ENCODE data around the gene PLET1. TPM values are rescaled to one million over a fixed set of nuclear protein-coding genes. Genes with fewer than 3 reads are reported as not detected.
A peak's percentile ranks its signal among the peaks of the same experiment; 100 is the strongest.

Gene PLET1
- total and polyA plus RNA-seq, 2 experiments from 2014 or later, result not detected

DNA sequence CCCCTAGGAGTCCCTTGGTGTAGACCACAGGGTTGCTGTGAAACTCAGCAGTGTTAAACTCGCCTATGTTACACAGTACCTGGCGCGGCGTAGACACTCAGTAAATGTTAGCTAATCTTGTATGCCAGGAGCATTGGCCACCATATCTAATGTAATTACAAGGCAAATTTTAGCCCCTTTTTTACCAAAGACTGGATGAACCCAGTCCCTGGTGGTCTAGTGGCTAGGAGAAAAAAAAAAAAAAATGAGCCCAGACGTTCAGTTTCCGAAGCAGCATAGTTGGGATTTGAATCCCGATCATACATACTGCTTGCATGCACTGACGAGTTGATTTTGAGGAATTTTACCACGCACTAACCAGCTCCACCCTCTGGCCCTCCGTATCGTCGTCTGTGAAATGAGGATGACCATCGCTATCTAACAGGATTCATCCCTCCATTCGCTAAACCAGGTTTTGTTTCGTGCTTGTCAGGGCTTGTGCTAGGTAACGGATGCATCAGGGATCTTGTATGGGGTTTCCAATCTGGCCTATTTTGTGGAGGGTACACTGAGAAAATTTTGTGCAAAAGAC lies 33.7 kb downstream of the PLET1 start:
- H3K79me2 ChIP-seq, result peaks cover 37% of the 10 kb centered on the region
- H3K4me1 ChIP-seq (ENCODE audit: insufficient read depth), result no peaks in the 10 kb centered on the region
- no peaks in the 10 kb centered on the region for H4K20me1 ChIP-seq (ENCODE audit: insufficient read depth, poor library complexity, severe bottlenecking)
- H3K4me3 ChIP-seq, result peak overlapping the region; percentile 63
- peak overlapping the region; percentile 75 for H2AFZ ChIP-seq
- no peaks in the 10 kb centered on the region for H3K9me2 ChIP-seq (replicated peaks; ENCODE audit: insufficient read depth)
- H3K4me2 ChIP-seq, result peak overlapping the region; percentile 78
- TF ChIP-seq EZH2phosphoT487 (IDR thresholded peaks at IDR 0.05; ENCODE audit: low read depth, severe bottlenecking, unreplicated experiment), result no peak
- TF ChIP-seq, protein P1, sequence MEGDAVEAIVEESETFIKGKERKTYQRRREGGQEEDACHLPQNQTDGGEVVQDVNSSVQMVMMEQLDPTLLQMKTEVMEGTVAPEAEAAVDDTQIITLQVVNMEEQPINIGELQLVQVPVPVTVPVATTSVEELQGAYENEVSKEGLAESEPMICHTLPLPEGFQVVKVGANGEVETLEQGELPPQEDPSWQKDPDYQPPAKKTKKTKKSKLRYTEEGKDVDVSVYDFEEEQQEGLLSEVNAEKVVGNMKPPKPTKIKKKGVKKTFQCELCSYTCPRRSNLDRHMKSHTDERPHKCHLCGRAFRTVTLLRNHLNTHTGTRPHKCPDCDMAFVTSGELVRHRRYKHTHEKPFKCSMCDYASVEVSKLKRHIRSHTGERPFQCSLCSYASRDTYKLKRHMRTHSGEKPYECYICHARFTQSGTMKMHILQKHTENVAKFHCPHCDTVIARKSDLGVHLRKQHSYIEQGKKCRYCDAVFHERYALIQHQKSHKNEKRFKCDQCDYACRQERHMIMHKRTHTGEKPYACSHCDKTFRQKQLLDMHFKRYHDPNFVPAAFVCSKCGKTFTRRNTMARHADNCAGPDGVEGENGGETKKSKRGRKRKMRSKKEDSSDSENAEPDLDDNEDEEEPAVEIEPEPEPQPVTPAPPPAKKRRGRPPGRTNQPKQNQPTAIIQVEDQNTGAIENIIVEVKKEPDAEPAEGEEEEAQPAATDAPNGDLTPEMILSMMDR (IDR thresholded peaks at IDR 0.05; ENCODE audit: poor library complexity), result no peak
- TF ChIP-seq EZH2 (IDR thresholded peaks at IDR 0.05; ENCODE audit: borderline replicate concordance), result no peak
- H3K27me3 ChIP-seq, result no peaks in the 10 kb centered on the region
- 5% methylated on average over 16 of the region's 16 CpGs for WGBS (ENCODE audit: low lambda C conversion rate, missing lambda C conversion rate)
- H3K9me3 ChIP-seq (ENCODE audit: low read depth), result no peaks in the 10 kb centered on the region
- DNase-seq (ENCODE audit: low spot score), result peak; percentile 28
- no peaks in the 10 kb centered on the region for H3K36me3 ChIP-seq (replicated peaks; ENCODE audit: insufficient read depth, low read depth)
- H3K27ac ChIP-seq, result peak overlapping the region; percentile 96

- Histone ChIP-seq H3K9me3 (ENCODE audit: low read depth) (no peaks in the 10 kb centered on the region), H3K27me3 (no peaks in the 10 kb centered on the region), H3K4me3 (peak within 1 kb of the TSS; percentile 63), H2AFZ (peak within 1 kb of the TSS; percentile 75), H3K9me2 (replicated peaks; ENCODE audit: insufficient read depth) (no peaks in the 10 kb centered on the region), H4K20me1 (ENCODE audit: insufficient read depth, poor library complexity, severe bottlenecking) (no peaks in the 10 kb centered on the region), H3K4me1 (ENCODE audit: insufficient read depth) (peaks cover 4% of the 10 kb centered on the region), H3K4me2 (peak within 1 kb of the TSS; percentile 78), H3K36me3 (replicated peaks; ENCODE audit: insufficient read depth, low read depth) (no peaks in the 10 kb centered on the region), H3K27ac (peak within 1 kb of the TSS; percentile 96), H3K79me2 (peaks cover 35% of the 10 kb centered on the region)
- WGBS (ENCODE audit: low lambda C conversion rate, missing lambda C conversion rate), result under 1% methylated on average over 37 of the region's 70 CpGs
- TF ChIP-seq EZH2phosphoT487 (IDR thresholded peaks at IDR 0.05; ENCODE audit: low read depth, severe bottlenecking, unreplicated experiment), result no peak
- TF ChIP-seq, protein P1 (IDR thresholded peaks at IDR 0.05; ENCODE audit: poor library complexity), result peak; percentile 5
- peak; percentile 96 for DNase-seq (ENCODE audit: low spot score)
Observed at GRCh38 chr11:112226062-112226830, 34.4 kb downstream of the PLET1 start, which contains the start of gene PTS. Gene PTS, plus strand, starts transcription at chr11:112226428. Its CDS starts 16 bp downstream, at chr11:112226444.

GRCh38 chr11:112225753-112226061 lies 35.0 kb downstream of the PLET1 start:
- Histone ChIP-seq H3K27me3 (no peaks in the 10 kb centered on the region), H3K9me3 (ENCODE audit: low read depth) (no peaks in the 10 kb centered on the region), H3K4me2 (peak overlapping the region; percentile 78), H3K79me2 (peaks cover 31% of the 10 kb centered on the region), H3K9me2 (replicated peaks; ENCODE audit: insufficient read depth) (no peaks in the 10 kb centered on the region), H2AFZ (peak overlapping the region; percentile 75), H3K27ac (peak overlapping the region; percentile 96), H3K36me3 (replicated peaks; ENCODE audit: insufficient read depth, low read depth) (no peaks in the 10 kb centered on the region), H4K20me1 (ENCODE audit: insufficient read depth, poor library complexity, severe bottlenecking) (no peaks in the 10 kb centered on the region), H3K4me1 (ENCODE audit: insufficient read depth) (peaks cover 6% of the 10 kb centered on the region), H3K4me3 (peak overlapping the region; percentile 63)
- TF ChIP-seq EZH2 (IDR thresholded peaks at IDR 0.05; ENCODE audit: borderline replicate concordance), result no peak
- DNase-seq (ENCODE audit: low spot score), result peak; percentile 78
- 32% methylated on average over 7 of the region's 8 CpGs for WGBS (ENCODE audit: low lambda C conversion rate, missing lambda C conversion rate)

Data from hepatocyte (in vitro differentiated cells).